Hepatocyte (in vitro differentiated cells): ENCODE measurements around the gene BAIAP2L1.

ENCODE experiments used
- CTCF ChIP-seq: fragments of 200-600 bp; sonication (generic); IDR thresholded peaks from 2 replicates; pipeline ENCODE4 v1.5.1; 2016; ENCODE audit warnings: antibody characterized with exemption, mild to moderate bottlenecking; ENCODE audit not compliant: poor library complexity
- EZH2 ChIP-seq: fragments of 200-600 bp; sonication (generic); IDR thresholded peaks from 2 replicates; pipeline ENCODE4 v1.6.1; 2016; ENCODE audit warnings: antibody characterized with exemption, mild to moderate bottlenecking, borderline replicate concordance

- TF ChIP-seq EZH2 (no peak), CTCF (no peak)
Observed at GRCh38 chr7:98357751-98358161, 43.1 kb downstream of the BAIAP2L1 start.
